ENCODE results near the gene NUP210.

The NUP210 gene

DNA sequence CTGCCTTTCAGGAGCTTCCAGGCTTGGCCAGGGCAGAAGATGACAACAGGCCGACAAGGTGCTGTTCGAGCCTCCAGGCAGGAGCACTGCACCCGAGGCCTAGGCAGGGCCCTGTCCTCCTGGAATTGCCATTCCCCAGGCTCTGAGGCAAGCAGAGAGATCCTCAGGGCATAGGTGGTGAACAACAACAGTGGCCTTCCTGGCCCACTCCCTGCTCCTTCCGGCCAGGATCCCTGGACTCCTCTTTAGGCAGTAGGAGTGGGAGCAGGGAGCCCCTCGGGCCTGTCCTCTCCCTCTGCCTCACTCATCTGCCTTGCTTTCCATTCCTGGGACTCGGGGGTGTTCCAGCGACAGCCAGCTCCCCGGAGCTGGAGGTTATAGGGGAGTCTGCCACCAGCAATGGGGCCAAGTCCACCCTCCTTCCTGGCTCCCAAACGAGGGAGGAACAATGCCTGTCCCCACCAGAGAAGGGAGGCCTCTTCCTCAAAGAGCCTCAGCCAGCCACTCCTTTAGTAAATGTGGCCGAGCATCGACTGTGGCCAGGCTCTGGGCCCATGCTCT, 135.0 kb downstream of the NUP210 start:
- Mint-ChIP-seq H3K27me3 (peaks cover 59% of the 10 kb centered on the region), H3K36me3 (ENCODE audit: low read depth) (peaks cover 11% of the 10 kb centered on the region), H3K4me3 (no peak overlapping the region), H3K27ac (no peak overlapping the region), H3K9me3 (peaks cover 22% of the 10 kb centered on the region), H3K4me1 (ENCODE audit: low read depth) (peaks cover 10% of the 10 kb centered on the region)

DNA sequence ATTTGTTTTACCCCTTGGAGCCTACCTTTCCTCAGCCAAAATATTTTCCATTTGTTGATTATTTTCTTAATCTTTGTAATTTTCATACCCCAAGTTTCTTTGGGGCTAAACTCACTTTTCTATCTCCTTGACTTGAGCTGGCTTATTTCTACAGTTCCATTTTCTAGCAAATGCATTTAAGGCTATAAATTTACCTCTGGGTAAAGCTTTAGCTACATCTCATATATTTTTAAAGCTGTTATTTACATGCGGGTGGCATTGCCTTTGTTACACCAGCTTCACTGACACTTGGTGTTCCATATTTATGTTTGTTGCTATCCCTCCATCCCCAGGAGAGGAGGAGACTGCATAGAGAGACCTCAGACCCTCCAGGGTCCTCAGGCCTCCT, 136.3 kb downstream of the NUP210 start:
- Mint-ChIP-seq H3K4me3 (peak overlapping the region; percentile 70), H3K9me3 (peaks cover 22% of the 10 kb centered on the region), H3K27me3 (peaks cover 62% of the 10 kb centered on the region), H3K27ac (no peak overlapping the region), H3K36me3 (ENCODE audit: low read depth) (peaks cover 11% of the 10 kb centered on the region), H3K4me1 (ENCODE audit: low read depth) (peaks cover 10% of the 10 kb centered on the region)

DNA sequence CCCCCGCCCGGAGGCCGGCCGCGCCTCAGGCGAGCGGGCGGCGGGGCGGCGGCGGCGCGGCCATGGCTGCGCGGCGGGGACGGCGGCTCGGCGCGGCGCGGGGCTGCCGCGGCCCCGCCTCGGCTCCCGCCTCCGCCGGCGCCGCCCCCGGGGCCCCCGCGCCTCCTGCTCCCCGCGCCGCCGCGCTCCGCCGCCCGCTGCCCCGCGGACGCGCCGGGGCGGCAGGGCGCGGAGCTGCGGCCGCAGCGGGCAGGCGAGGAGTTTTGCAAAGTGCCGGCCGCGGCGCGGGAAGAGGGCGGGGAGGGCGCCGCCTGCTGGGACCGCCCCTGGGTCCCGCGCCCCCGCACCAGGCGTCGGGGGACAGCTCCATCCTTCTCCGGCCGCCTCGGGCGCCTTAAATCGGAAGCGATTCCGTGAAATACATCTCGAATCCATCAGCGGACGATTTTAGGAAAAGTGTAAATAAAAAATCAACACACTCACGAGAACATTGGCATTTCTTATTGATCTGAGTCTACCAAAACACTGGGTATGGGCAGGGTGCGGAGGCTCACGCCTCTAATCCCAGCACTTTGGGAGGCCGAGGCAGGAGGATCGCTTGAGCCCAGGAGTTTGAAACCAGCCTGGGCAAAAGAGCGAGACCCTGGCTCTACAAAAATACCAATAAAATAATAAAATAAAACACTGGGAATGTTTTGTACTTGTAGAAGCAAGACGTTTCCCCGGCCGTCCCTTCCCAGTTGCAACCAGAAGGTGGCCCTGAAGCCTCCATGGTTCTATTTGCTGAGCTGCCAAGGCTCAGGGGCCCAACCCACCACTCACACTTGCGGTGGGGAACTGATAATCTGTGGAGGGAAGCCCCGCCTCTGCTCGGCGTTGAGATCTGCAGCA, 136.9 kb downstream of the NUP210 start:
- Mint-ChIP-seq H3K27me3 (peaks cover 58% of the 10 kb centered on the region), H3K36me3 (ENCODE audit: low read depth) (peaks cover 11% of the 10 kb centered on the region), H3K4me1 (ENCODE audit: low read depth) (peaks cover 10% of the 10 kb centered on the region), H3K9me3 (peaks cover 22% of the 10 kb centered on the region), H3K4me3 (peak overlapping the region; percentile 70), H3K27ac (no peak overlapping the region)

DNA sequence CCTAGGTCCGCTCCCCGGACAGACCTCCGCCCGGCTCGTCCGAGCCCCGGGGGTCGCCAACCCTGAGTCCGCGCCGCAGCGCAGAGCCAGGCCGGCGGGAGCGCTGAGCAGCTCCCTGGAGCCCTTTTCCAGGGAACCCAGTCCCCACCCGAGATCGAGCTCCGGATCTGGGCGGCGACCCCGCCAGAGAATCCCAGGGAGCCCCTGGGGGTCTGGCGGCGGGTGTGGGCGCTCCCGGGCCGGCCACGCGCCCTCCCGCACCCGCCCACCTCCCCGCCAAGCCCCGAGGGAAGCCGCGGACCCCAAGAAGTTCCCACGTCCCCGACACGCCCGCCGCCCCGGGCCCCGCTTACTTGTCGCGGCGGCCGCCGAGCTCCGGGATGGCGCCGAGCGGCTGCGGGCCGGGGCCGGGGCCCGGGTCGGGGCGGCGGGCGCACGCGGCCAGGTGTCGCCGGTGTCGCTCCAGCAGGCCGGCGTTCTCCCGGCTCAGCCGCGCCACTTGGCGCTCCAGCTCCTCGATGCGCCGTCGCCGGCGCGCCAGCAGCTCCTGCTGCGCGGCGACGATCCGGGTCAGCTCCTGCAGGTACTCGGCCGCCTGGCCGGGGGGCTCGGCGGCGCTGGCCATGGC, 137.7 kb downstream of the NUP210 start:
- Mint-ChIP-seq H3K27ac (no peak overlapping the region), H3K27me3 (peaks cover 52% of the 10 kb centered on the region), H3K9me3 (peaks cover 21% of the 10 kb centered on the region), H3K36me3 (ENCODE audit: low read depth) (peaks cover 11% of the 10 kb centered on the region), H3K4me1 (ENCODE audit: low read depth) (peaks cover 10% of the 10 kb centered on the region), H3K4me3 (no peak overlapping the region)

DNA sequence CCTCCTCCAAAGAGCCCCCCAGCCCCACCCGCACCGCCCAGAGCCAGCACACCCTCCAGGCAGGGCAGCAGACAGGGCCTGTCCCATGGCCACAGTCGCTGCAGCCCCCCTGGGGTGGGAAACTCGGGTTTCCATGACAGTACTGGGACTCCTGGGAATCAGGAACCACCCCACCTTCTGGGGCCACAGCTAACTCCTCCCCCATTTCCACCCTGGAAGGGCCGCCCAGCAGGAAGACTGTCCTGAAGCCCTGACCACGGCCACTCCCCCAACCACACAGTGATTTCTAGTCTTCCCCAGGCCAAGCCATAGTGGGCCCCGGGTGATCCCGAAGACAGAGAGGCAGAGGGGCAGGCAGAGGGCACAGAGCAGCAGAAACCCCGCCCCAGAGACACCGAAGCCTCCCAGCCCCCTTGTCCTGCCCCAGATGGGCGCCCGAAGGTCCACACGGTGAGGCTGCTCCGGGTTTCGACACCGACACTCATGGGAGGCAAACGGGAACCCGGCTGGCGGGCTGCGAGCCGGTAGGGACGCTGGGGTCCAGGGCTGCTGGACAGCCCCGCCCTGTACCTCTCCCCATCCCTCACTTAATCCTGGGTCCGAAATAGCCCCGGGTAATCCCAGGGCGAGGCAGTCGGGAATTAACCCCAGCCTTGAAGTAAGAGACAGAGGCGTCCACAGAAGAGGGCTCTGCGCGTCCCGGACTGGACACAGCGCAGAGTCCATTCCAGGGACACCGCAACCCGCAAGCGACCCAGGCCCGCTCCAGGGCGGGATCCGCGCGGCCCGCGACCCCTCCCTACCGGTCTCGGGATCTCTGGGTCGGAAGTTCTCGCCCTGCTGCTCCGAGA, 138.4 kb downstream of the NUP210 start:
- Mint-ChIP-seq H3K27me3 (peaks cover 48% of the 10 kb centered on the region), H3K36me3 (ENCODE audit: low read depth) (peaks cover 11% of the 10 kb centered on the region), H3K9me3 (peaks cover 14% of the 10 kb centered on the region), H3K4me1 (ENCODE audit: low read depth) (peaks cover 10% of the 10 kb centered on the region), H3K27ac (no peak overlapping the region), H3K4me3 (peak overlapping the region; percentile 53)

DNA sequence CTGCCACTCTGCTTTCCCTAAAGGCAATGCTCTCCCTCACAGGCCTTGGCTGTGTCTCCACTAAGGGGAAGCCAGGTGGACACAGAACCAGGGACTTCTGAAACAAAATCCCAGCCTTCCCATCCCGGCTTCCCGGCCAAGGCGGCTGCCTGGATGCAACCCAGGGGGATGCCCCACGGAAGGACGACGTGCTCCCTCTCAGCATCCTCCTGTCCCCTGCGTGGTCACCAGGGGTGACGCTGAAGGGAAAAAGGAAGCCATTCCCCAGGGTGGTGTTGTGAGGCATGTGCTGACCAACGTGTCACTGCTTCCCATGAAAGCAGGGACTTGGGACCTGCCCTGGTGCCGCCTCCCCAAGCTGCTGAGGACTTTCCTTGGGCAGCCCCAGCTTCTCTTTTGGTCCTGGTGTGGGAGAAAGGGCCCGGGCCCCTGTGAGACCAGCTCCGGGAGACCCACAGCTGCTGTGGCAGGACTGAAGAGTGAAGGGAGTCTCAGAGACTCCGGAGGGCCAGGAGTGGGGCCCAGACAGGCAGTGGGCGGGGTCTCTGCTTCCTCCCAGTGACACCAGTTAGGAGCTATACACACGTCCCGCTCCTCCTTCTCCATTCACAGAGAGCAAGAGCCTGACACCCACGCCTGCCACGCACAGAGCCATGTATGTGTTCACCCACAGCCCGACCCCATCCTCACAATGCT, 139.2 kb downstream of the NUP210 start:
- Mint-ChIP-seq H3K27me3 (peaks cover 42% of the 10 kb centered on the region), H3K4me1 (ENCODE audit: low read depth) (peaks cover 10% of the 10 kb centered on the region), H3K9me3 (peaks cover 10% of the 10 kb centered on the region), H3K36me3 (ENCODE audit: low read depth) (peaks cover 11% of the 10 kb centered on the region), H3K4me3 (peak overlapping the region; percentile 53), H3K27ac (no peak overlapping the region)

DNA sequence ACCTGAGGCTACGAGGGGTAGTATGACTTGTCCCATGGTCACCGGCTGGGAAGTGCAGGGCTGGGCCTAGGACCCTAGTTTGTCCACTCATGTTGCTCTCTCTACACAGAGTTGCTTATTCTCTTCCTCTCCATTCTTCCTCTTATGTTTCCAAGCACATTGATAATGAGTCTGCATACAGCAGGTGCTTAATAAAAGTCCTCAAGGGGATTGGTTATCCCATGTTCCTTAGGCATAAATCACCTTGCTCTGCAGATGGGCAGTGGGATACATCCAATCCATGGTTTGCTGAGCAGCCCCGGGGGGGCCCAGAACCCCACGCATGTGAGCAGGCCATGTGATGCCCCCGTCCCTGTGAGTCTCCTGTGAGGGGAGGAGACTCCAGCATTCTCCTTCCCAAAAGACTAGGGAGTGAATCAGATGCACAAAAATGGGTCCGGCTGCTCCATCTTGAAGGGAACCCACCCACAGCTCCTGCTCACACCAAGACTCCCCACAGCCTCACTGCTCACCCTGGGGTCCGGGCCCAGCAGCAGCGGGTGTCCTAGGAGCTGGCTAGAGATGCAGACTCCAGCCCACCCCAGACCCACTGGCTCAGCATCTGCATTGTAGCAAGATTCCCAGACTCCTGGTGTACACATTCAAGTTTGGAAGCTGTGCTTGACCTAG, 139.9 kb downstream of the NUP210 start:
- no peak overlapping the region for H3K27ac Mint-ChIP-seq
- H3K4me1 Mint-ChIP-seq (ENCODE audit: low read depth), result peaks cover 10% of the 10 kb centered on the region
- peaks cover 11% of the 10 kb centered on the region for H3K36me3 Mint-ChIP-seq (ENCODE audit: low read depth)
- H3K9me3 Mint-ChIP-seq, result peaks cover 10% of the 10 kb centered on the region
- H3K27me3 Mint-ChIP-seq, result peaks cover 42% of the 10 kb centered on the region
- H3K4me3 Mint-ChIP-seq, result no peak overlapping the region

DNA sequence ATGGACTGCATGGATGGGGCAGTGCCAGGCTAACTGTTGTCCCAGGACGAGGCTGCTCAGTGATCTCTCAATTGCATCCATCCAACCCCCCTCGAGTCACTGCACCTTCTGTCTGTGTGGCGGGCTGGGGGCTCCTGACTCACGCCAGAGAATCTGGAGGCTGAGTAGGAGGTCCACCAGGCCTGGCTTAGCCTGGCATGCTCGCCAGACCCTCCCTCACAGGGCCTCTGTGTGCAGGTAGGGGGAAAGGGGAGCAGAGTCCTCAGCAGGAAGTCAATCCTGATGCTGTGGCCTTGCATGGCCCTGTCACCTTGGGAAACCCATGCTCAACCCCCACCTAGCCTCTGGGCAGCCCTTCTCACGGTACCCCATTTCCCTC, 140.6 kb downstream of the NUP210 start:
- peaks cover 38% of the 10 kb centered on the region for H3K27me3 Mint-ChIP-seq
- peaks cover 8% of the 10 kb centered on the region for H3K36me3 Mint-ChIP-seq (ENCODE audit: low read depth)
- no peak overlapping the region for H3K27ac Mint-ChIP-seq
- H3K4me1 Mint-ChIP-seq (ENCODE audit: low read depth), result peaks cover 10% of the 10 kb centered on the region
- H3K4me3 Mint-ChIP-seq, result no peak overlapping the region
- H3K9me3 Mint-ChIP-seq, result peaks cover 9% of the 10 kb centered on the region

DNA sequence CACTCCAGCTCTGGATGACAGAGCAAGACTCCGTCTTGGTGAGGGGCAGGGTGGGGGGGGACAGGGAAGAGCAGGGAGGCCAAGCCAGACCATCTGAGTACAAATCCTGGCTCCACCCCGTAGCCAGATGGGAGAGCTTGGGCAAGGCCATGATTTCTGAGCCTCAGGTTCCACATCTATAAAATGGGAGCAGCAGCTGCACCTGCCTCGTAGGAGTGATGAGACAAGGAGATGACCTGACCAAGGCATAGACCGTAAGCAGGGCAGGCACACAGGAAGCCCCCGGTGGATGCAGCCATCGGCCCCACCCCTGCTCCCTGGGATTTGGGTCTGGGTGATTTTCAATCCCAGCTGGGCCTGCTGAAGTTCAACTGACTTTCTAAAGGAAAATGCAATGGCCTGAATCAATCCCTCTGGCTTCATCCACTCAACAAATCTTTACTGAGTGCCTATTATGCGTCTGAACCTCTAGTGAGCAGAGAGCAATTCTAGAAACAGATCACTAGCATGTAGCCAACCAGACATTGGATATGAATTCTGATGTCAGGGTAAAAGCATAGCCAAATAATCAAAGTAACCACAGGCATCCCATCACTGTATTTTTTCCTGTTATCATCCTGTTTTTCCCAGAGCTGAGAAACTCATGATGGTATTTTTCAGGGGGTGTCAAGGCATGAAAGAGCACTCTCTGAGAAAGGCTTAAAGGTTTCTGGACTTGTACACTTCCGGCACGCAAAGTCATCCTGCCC, 141.2 kb downstream of the NUP210 start:
- Mint-ChIP-seq H3K4me1 (ENCODE audit: low read depth) (peaks cover 9% of the 10 kb centered on the region), H3K36me3 (ENCODE audit: low read depth) (peaks cover 4% of the 10 kb centered on the region), H3K9me3 (peaks cover 3% of the 10 kb centered on the region), H3K4me3 (no peak overlapping the region), H3K27me3 (peaks cover 32% of the 10 kb centered on the region), H3K27ac (no peak overlapping the region)

DNA sequence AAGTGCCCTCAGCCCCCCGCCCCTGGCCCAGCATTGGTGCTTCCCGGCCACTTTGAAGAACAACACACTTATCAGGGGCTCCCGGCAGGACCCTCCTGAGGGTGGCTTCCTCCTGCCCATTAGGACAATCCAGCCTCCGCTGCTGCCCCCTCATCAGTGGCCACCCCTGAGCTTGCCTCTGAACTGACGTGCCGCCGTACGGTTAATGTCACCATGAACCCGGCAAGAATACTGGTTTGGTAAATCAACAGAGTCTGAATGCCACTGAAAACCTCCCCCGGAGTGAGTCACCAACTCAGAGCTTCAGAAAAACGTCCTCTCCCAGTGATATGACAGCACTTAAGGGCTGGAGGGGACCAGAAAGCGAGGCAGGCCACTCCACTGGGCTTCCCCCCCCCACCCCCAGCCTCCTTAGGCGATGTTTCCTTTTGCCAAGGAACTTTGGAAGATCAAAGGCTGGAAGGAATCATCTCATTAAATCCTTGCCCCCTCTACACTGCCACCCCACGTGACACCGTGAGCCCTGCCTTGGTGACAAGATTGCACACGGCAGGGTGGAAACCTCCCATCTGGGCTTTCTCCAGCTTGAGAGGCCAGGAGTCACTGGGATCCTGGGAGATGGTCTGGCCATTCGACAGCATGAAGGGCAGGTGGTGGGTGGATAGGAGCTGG, 142.1 kb downstream of the NUP210 start:
- H3K9me3 Mint-ChIP-seq, result no peaks in the 10 kb centered on the region
- no peak overlapping the region for H3K27ac Mint-ChIP-seq
- H3K27me3 Mint-ChIP-seq, result peaks cover 23% of the 10 kb centered on the region
- H3K4me1 Mint-ChIP-seq (ENCODE audit: low read depth), result peaks cover 4% of the 10 kb centered on the region
- H3K36me3 Mint-ChIP-seq (ENCODE audit: low read depth), result no peaks in the 10 kb centered on the region
- no peak overlapping the region for H3K4me3 Mint-ChIP-seq

DNA sequence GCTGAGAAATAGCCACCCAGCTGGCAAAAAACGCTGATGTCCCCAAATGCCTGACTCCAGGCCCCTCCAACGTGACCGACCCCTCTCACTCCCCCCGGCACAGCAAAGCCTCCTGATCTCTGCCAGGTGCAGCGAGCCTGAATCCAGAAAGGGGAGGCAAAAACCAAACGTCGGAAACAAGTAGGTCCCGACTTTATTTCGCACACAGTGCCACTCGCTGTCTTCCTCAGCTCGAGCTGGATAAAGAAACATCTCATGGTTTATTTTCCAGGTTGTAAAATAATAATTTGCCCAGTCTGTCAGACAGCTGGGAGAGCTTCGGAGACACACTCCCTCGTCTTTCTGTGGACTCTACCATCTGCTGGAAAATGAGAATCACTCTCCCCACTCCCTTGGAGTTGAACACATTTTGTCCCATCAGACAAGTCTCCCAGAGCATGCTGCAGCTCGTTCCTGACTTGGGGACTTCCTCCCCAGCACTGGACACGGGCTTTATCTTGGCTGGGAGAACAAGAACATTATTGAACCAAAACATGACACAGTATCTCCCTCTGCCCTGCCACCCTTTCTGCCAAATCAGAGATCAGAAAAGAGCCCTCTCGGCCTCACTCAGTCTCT, 142.8 kb downstream of the NUP210 start:
- no peak overlapping the region for H3K4me3 Mint-ChIP-seq
- H3K27ac Mint-ChIP-seq, result no peak overlapping the region
- H3K27me3 Mint-ChIP-seq, result peaks cover 23% of the 10 kb centered on the region
- no peaks in the 10 kb centered on the region for H3K9me3 Mint-ChIP-seq
- no peaks in the 10 kb centered on the region for H3K36me3 Mint-ChIP-seq (ENCODE audit: low read depth)
- H3K4me1 Mint-ChIP-seq (ENCODE audit: low read depth), result peaks cover 4% of the 10 kb centered on the region

DNA sequence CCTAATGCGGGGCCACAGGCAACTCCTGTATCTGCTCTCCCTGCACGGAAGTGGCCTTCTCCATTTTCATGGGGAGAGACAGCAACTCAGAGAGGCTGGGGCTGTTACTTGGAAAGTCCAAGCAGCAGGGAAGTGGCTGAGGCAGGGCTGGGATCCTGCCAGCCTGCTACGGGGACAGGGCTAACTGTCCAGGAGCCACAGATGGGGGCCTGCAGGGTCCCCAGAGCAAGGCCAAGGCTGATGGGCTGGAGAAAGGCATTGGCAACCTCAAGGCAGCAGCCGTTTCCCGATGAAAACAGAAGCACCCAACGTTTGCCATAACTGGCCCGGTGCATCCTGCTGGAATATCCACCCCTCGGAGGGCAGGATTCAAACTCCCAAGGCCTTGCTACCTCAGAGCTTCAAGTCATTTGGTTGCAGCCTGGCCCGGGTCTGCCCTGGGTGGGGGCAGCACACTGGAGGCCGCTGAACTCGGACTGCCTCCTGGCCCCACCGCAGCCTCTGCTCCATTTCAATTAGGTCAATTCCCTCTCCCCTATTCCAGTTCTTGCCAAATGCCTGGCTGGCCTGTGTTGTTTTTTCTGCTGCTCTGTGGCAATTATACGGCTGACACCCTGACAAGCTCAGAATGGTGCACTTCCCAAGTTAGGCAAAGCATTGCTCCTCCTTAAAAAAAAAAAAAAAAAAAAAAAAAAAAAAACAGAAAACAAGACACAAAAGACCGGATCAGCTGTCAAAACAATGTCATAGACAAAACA, 143.5 kb downstream of the NUP210 start:
- H3K27me3 Mint-ChIP-seq, result peaks cover 21% of the 10 kb centered on the region
- H3K27ac Mint-ChIP-seq, result no peak overlapping the region
- peaks cover 2% of the 10 kb centered on the region for H3K4me1 Mint-ChIP-seq (ENCODE audit: low read depth)
- H3K9me3 Mint-ChIP-seq, result no peaks in the 10 kb centered on the region
- H3K36me3 Mint-ChIP-seq (ENCODE audit: low read depth), result no peaks in the 10 kb centered on the region
- no peak overlapping the region for H3K4me3 Mint-ChIP-seq
